HG02610 (cell line): ENCODE data around the gene NAGS.
"Not testable (repeated sequence)": the region's sequence is repeated elsewhere in the genome, so short reads cannot be mapped to it uniquely, and the experiment has no call there.

Source experiments
- ATAC-seq: cut with Tn5 transposase; IDR thresholded peaks from one replicate; pipeline ENCODE4 v1.9.1; 2021; ENCODE audit warnings: mild to moderate bottlenecking, moderate library complexity; ENCODE audit not compliant: unreplicated experiment

The NAGS gene, protein sequence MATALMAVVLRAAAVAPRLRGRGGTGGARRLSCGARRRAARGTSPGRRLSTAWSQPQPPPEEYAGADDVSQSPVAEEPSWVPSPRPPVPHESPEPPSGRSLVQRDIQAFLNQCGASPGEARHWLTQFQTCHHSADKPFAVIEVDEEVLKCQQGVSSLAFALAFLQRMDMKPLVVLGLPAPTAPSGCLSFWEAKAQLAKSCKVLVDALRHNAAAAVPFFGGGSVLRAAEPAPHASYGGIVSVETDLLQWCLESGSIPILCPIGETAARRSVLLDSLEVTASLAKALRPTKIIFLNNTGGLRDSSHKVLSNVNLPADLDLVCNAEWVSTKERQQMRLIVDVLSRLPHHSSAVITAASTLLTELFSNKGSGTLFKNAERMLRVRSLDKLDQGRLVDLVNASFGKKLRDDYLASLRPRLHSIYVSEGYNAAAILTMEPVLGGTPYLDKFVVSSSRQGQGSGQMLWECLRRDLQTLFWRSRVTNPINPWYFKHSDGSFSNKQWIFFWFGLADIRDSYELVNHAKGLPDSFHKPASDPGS

DNA sequence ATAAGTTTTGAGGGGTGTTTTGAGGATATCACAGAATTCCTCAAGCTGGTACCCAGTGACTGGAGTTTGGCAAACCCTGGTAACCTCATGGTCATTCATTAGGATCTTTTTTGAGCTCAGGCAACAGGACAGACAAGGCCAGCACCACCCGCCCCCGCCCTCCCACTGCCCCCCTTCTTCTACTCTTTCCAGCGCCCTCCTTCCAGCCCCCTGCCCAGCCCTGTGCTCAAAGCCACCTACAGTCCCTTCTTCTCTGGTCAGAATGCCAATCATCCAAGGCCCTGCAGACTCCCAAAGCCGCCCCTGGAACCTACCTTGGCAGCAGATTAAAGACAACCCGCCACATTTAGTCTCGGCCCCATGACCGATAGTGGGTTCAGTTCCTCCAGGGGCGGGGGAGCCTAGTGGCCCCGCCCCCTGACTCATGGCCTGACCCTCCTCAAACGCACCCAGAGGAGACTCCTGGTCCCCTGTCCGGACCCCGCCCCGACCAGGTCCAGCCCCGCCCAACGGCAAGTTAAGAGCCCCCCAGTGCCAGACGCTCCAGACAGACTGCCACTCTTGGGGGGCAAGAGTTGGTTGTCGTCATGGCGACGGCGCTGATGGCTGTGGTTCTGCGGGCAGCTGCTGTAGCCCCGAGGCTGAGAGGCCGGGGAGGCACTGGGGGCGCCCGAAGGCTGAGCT is at the start of gene NAGS:
Gene NAGS, plus strand, starts transcription at position 546 of the 684 bp plus-strand sequence. Its CDS starts 42 bp downstream, at position 588.
- ATAC-seq: no peak

DNA sequence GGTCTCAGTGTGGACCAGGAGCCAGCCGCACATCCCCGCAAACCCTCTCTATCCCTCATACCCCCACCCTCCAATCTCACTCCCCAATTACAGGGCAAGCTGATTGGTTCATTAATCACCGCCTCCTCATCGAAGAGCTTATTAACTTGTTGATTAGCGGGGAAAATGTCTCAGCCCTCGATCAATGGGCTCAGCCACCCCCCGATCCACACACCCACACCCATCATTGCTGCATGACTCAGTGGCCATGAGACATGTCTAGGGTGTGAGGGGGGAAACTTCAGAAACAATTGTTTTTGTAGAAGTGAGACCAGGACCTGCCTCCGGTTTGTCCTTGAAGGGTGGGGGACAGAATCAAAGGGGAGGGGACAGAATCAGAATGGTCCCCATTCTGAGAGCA is 48.2 kb upstream of the NAGS start:
- ATAC-seq: no peak

DNA sequence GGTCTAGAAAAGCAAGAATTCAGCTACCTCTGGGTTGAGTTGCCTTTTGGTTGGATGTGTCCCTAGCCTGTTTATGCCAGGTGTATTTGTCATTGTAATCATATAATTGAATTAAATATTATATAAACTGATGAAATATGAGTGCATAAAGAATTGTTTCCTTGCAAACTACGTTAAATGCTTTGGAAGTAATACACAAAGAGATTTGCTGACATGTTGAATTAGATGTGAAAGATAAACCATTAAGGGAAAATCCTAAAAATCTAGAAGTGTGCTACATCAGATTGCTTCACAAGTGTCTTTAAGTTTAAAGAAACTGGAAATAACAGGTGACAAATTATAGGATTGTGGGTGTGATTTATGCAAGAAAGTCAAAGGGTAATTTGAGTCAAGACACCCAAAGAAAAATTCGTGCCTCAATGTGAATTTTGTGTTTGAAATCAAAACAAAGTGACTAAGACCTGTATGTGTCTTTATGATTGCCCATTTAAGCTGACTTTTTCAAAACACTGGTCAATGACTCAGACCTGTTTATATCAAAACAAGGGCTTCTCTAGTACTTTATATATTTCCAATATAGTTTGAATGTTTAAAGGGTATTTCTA is 45.6 kb upstream of the NAGS start:
- no peak for ATAC-seq

DNA sequence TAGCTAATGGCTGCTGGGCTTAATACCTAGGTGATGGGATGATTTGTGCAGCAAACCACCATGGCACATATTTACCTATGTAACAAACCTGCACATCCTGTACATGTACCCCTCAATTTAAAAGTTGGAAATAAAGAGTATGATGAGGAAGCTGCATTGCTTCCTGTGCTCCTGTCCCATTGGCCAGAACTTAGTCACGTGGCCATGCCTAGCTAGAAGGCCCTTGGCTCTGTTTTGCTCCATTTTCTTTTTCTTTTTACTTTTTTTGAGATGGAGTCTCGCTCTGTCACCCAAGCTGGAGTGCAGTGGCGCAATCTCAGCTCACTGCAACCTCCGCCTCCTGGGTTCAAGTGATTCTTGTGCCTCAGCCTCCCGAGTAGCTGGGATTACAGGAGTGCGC is 43.1 kb upstream of the NAGS start:
- ATAC-seq: not testable (repeated sequence)

DNA sequence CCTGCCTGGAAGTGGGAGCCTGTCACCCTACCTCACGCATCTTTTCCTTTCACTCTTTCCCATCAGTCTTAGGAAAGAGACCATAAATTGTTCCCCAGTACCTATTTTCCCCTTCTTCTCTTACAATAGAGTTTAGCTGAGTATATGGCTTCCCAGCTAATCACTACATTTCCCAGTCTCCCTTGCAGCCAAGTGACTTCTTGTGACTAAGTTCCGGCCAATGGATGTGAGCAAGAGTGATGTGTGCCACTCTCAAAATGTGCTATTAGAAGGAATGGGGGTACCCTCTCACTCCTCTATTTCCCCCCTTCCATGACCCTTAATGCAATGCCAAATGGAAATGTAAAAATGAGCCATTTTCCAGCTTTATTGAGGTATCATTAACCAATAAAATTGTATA is 42.5 kb upstream of the NAGS start:
- ATAC-seq: no peak

DNA sequence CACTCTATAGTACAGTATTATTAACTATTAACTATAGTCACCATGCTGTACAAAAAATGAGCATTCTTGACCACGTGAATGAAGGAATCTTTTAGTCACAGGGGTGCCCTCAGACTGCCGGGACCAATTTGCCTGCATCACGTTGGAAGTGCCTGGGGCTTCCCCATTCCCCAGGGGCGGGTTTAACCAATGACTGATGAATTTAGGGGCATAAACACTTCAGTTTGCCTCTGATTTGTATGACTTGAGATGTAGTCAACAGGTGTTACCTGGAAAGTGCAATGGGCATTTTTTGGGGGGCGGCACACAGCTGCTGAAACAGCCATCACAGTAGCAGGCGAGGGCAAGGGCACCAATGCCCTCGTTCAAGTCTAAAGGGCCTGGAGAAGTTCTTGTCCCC is 41.9 kb upstream of the NAGS start:
- no peak for ATAC-seq

DNA sequence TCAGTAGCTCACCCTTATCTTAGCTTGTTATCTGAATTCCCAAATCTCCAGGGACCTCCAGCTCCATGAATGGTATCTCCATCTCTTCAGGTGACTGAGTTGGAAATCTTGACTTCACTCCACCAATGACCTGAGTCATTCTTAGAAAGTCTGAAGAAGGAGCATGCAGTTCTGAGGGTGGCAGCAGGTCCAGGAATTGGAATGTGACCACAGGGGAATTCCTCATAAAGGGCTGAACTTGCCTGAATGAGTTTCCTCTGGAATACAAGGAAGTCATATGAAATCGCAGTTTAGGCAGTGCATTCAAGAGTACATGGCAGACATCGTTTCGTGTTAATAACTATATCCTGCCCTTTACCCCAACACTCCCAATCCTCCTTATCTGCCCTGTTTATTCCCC is 38.1 kb upstream of the NAGS start:
- no peak for ATAC-seq

DNA sequence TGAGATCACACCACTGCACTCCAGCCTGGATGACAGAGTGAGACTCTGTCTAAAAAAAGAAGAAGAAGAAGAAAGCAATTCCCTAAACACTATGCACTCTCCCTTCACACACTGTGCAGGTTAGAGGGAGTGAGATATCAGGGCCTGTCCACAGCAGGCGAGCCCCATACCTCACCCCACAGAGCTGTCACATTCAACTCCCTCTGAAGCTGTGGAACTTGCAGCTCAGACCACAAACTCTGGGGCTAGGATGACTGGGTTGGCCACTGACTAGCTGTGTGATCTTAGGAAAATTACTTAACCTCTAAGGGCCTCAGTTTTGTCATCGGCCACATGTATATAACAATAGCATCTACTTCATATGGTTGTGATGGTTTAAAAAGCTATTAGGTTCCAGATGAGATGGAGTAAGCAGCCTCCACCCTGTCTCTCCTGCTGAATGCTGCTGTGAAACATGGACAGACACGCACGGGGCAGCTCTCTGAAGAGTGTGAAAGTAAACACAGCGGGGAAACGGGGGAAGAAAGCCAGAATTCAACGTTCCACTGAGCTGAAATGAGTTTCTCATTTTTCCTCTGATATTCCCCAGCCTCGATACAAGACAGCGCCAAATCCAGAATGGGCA is 37.1 kb upstream of the NAGS start:
- no peak for ATAC-seq

DNA sequence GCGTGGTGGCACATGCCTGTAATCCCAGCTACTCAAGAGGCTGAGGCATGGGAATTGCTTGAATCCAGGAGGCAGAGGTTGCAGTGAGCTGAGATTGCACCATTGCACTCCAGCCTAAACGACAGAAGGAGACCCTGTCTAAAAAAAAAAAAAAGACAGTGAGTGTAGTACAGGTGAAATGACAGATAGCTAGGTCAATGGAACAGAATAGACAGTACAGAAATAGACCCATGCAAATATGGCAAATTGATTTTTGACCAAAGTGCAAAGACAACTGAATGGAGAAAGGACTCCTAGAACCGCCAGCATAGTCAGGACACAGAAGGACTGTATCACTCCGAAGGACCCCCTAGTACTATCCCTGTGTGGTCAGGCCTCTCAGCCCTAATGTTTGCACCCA is 34.1 kb upstream of the NAGS start:
- no peak for ATAC-seq

DNA sequence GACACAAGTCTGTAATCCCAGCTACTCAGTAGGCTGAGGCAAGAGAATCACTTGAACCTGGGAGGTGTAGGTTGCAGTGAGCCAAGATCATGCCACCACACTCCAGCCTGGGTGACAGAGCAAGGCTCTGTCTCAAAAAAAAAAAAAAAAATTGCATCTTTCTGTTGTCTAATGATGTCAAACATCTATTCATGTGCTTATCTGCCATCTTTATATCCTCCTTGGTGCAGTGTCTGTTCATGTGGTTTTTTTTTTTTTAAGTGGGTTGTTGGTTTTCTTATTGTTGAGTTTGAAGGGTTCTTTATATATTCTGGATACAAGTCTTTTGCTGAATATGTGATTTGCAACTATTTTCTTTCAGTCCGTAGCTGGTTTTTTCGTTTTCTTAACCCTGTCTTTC is 33.0 kb upstream of the NAGS start:
- ATAC-seq: not testable (repeated sequence)

DNA sequence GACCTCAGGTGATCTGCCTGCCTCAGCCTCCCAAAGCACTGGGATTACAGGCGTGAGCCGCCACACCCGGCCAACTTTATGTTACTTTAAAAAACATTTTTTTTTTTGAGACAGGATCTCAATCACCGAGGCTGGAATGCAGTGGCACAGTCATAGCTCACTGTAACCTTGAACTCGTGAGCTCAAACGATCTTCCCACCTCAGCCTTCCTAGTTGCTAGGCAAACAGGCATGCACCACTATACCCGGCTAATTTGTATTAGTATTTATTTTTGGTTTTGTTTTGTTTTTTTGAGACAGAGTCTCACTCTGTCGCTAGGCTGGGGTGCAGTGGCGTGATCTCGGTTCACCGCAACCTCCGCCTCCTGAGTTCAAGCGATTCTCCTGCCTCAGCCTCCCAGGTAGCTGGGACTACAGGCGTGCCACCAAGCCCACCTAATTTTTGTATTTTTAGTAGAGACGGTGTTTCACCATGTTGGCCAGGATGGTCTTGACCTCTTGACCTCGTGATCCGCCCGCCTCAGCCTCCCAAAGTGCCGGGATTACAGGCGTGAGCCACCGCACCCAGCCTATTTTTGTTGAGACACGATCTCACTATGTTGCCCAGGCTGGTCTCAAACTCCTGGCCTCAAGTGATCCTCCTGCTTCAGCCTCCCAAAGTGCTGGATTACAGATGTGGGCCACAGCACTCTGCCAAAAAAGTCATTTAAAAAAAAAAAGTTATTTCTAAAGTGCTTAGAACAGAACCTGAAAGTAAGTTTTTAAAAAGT is 31.8 kb upstream of the NAGS start:
- not testable (repeated sequence) for ATAC-seq

DNA sequence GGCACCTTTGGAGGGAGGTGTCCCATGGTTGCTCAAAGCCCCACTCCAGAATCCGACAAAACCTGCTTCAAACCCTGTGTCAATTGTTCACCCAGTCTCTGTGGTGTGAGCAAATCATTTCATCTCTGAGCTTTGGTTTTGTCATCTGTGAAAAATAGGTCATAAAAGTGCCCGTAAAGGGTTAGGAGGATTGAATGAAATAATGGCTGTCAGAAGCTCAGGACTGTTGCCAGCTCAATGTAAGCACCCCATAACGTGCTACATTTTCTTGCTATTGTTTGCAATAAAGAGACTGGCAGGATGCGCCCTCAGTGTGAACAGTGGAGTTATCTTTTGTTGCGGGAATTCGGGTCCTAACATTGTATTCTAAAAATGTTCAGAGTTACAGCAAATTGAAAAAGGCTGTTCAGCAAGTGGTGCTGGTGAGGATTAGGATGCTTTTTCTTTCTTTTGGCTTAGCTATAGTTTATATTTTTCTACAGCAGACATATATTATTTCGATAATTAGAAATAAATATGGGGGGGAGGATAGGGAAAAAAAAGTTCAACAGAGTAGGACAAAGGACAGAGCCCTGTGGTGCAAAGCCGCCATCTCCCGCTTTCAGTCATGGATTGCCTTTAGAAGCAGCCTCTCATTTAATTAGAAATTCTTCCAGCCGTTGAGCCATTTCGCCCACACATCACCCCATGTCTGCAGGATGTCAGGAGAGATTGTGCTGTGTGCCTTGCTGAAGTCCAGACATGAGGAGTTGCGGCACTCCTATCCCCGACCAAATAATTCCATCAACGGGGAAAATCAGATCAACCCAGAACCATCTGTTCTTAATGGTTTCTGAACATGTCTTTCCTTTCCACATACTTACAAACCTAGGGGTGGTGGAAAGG is 29.8 kb upstream of the NAGS start:
- ATAC-seq: no peak

DNA sequence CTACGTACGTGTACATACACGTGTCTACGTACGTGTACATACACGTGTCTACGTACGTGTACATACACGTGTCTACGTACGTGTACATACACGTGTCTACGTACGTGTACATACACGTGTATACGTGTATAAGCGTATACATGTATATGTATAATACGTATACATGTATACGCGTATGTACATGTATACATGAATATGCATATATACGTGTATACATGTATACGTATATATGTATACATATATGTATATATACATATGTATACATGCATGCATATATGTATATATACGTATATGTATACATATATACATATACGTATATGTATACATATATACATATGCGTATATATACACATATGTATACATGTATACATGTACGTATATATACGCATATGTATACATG is 28.5 kb upstream of the NAGS start:
- ATAC-seq: no peak

DNA sequence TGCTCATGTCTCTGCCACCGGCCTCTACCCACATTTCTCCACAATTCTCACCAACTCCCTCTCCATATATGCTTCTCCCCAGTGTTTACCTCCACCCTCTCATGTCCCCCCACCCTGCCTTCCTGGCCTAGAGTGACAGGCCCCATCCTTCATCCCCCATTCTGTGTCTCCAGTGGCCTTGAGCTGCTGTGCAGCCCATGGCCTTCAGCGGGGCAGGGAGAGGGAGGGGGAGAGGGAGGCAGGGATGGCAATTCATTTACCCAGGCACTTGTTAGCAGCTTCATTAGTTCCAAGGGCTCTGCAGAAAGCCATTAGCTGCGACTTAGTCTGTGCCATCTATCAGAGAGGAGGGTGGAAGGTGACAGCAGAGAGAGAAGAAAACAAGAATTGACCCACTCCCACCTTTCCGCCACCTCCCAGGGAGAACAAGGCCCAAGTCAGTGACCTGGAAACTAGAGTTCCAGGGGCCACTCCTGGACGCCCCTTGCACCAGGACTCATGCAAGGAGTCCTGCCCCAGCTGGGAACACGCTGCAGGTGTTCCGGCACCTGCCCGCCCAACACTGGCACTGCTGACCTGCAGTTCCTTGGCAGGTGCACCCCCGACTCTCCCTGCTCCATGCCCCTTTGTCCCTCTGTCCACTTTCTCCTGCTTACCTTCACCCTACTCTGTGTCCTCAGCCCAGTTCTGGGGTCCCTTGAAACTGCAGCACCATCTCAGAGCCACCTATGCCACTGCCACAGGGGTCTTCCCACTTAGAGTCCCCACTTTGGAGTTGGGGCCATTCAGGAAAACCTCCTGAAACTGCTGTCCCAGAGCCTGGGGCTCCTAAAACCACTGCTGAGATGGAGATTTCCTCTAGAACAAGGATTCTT is 27.2 kb upstream of the NAGS start:
- ATAC-seq: no peak

DNA sequence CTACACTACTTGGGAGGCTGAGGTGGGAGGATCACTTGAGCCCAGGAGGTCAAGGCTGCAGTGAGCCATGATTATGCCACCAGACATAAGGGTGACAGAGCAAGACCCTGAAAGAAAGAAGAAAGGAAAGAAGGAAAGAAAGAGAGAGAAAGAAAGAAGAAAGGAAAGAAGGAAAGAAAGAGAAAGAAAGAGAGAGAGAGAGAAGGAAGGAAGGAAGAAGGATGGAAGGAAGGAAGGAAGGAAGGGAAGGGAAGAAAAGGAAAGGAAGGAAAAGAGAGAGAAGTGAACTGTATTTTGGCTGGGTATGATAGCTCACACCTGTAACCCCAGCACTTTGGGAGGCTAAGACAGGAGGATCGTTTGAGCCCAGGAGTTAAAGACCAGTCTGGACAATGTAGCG is 26.3 kb upstream of the NAGS start:
- no peak for ATAC-seq

DNA sequence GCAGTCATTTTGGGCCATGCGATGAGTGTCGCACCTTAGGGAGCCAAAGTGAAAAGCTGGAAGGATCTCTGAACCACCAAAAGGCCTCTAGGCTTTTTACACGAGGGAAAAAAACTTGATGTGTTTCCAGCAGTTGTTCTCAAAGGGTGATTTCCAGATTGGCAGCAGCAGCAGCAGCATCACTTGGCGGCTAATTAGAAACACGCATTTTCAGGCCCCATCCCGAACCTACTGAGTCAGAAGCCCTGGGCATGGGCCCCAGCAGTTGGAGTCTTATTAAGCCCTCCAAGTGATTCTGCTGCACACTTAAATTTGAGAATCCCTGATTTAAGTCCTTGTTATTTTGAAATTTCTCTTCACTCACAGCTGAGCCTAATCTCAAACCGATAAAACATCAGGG is 25.4 kb upstream of the NAGS start:
- ATAC-seq: no peak

DNA sequence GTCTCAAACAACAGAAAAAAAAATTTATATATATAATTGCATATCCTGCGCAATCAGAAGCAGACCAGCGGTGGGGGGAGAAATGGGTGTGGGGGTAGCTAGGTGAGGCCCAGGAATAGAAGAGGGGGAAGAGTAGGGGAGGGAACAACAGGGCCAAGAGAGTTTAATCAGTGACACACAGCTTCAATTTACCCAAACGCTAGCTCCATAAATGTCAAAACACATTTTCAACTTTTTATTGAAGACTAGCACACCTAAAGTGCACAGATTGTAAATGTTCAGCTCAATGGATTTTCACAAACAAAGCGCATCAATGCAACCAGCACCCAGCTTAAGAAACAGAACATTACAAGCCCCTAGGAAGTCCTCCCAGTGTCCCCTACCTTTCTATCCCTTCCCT is 24.8 kb upstream of the NAGS start:
- no peak for ATAC-seq

DNA sequence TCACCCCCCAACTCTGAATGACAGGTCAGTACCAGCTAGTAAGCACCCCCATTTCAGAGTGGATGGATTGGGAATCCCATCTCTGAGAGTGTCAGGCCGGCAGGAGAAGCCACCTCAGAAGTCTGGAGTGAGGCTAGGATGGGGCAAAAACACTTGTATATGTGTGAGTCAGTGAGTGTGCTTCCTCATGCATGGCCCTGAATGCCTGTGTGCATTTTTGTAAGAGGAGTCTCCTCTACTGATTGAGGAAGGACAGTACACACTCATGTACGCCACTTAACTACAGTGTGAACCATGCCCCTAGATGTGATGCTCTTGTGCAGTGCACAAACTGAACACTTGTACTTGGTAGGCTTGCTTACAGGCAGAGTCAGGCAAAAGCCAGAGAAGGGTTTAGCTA is 22.3 kb upstream of the NAGS start:
- no peak for ATAC-seq

DNA sequence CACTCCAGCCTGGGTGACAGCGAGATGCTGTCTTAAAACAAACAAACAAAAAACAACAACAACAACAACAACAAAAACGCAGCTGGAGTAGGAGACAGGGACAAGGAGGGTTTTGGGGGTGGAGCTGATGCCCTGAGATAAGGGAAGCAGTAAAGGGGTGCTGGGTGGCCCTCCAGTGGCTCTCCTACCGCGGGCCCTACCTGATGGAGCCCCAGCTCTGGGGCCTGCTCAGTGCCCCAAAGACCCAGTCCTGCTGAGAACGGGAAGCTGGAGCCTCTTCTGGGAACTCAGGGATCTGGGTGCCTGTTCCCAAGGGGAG is 21.3 kb upstream of the NAGS start:
- no peak for ATAC-seq
